CD4-positive, alpha-beta T cell treated with Interleukin-2 at 100 ng/mL for 4 hours (primary cell): Measurements from ENCODE around the gene LGR4.

Experiments
- DNase-seq: peaks from one replicate; pipeline ENCODE4 v3.0.0-alpha.2; 2020; ENCODE audit warnings: low spot score

Gene LGR4

DNA sequence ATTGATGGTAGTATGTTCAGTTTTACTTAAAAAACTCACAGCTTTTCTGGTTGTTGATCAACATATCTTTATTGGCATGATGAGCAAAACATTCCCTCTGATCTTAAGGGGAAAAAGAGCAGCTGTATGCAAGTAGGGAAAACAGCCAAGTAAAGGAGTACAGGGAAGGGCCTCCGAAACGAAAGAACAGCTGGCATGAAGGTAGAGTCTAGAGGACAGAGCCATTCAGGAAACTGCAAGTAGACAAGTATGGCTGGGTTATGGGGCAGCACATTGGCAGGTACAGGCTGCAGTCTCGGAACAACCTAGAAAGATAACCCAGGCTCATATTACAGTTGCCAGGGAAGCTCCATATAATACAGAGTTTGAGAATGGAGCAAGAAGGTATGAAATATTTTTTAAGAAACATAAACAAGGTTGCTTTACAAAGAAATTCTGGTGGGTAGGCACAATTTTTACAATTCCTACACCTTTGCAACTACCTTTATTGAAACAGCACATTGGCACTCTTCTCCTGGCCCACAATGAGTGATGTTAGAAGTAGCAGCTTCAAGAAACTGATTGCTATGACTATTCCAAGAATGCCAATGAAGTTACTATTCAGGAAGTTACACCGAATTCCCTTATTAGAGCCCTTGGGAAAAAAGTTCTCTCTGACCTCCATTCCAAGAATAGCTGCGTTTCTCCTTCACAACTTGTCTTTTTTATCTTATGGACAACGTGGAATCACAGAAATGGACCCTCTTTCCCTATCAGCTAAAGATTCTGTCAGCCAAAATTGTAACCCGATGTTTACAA, 45.2 kb downstream of the LGR4 start:
- DNase-seq, result no peak

DNA sequence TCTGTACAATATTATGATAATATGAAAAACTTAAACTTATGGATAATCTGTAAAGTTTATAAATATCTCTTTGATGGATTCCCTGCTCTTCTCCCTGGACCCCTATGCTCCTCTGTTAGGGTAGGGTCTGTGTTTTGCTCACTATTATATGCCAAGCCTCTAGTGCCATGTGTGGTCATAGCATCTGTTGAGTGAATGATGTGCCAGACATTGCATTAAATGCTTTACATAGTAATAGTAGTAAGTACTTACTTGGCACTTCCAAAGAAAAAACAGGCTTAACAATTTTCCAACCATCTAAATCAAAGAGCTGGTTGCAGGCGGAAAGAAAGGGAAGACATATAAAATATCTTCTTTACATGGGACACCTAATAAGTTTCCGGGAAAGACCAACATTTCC, 46.8 kb downstream of the LGR4 start:
- DNase-seq, result no peak

DNA sequence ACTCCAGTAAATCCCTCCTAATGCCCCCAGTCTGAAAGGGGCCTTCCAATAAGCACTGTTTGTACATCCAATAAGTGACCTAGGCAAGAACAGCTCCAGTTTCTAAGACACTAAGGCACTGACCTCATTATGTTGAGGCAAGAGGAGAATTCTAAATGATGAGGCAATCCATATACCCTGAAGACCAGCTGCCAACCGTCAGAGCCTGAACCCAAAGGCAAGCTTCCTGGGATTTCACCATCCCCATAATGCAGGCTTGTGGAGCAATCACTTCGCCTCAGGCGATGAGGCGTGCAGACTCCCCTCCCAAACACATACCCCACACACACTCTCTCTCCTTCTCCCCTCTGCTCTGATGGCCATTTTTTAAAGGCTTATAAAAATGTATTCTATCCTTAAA, 49.5 kb downstream of the LGR4 start:
- DNase-seq, result no peak

DNA sequence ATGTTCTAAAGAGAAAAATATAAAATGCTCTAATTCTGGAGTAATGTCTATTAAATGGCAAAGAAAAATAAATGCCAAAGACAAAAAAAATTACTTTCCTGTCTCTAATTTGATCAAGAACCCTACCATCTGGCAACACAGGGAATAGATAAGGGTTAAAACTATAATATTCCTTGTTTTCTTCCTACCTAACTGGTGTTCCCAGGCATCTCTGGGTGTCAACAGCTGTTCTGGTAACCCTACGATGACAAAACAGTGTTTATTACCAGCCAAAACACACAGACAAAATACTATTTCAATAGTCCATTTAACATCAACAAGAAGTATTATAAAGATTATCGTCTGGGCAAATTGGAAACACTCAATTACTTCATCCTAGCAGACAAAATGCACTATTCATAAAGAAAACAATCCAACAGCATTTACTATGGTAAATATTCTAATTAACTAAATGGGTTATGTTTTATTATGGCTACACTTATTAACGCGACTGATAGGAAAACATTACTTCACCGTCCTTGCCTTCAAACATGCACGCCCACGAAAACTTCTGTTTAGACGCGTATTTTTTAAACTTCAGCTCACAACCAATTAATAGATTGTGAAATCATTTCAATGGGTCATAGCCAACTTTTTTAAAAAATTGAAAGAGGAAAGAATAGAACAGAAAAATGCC, 50.6 kb downstream of the LGR4 start:
- DNase-seq, result no peak

DNA sequence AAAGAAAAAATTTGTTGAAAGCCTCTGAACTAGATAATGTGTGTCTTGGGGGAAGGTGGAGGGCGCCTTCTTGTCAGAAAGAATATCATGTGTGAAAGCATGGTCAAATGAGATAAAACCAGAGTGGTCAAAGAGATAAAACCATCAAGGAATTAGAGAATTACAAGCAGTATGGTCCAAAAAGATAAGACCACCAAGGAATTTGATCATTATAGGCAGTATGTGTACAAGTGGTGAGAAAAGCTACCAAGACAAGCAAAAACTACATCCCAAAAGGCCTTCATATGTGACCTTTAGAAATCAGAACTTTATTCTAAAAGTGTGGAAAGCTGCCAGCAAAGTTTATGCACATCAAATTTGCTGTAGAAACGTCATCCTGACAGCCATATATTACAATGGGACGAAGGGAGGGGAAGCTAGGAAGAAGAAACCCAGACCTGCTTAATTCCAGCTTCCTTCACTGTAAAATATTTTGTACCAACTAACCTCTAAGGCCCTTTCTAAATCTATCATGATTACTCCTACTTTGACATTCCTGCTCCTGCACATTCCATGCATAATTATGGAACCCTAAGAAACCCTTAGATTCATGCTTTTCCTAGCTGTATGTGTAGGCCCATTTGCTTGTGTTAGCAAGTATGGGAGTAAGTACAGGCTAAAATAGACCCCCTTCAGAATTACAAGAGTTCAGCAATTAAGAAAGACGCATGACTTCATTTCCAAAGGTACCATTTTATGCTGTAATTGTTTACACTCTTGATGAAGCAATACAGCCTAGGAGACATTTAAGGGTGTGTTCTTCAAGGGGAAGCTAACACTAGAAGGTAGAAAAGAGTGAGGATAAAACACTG, 51.6 kb downstream of the LGR4 start:
- DNase-seq, result no peak

DNA sequence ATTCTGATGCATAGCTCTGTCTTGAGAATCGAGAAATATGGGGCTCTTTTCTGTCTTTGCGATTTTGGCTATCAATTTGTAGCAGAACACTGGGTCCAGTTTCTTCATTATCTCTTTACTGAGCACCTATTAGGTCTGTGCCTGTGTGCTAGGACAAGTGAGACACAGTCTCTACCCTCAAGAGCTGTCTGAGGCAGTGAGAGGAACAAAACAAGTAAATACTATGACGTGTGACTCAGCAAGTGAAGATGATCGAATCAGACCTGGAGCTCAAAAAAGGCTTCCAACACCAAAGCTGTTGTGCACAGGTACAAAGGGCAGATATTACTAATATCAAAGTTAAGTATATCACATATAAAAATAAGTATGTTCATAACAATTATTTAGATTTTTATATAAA, 52.4 kb downstream of the LGR4 start:
- DNase-seq, result no peak

DNA sequence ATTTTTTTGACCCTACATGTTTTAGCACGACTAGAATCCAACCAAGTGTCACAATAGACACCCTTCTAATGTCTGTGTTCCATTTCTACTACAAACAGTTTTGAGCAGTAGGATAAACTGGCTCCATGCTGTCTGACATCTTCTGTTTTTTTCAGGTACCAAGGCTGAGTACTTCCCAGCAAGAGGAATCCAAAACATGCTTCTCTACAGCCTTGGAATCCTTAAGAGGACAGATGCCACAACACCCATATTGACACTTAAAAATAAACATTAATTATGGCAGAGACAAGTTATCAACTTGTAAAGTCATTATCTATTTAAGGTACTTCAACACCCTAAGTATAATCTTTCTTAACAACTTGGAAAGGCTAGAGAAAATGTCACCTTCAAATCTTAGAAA, 54.2 kb downstream of the LGR4 start:
- no peak for DNase-seq

DNA sequence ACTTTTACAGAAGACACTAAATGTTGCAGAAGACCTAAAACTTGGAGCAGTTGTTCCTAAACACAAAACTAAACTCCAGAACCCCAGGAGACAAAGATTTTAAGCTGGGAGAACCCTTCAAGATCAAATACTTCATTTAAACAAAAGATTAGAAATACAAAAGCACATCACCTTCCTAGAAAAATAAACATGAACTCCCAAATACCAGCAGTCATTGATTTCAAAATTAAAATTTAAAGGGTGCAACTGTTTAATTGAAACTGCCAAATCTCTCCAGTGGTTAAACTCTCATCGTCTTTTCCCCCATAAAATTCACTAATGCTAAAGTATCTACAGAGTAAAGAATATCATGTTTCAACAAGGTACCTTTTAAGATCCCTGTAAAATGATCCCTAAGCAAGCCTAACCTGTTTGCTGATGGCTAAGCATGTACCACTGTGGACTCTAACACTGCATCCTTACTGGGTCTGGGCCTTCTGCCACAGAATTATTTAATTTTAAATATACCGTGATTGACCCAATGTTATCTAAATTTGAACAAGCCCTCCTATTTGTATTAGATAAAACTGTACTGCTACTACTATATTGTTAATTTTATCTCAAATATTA, 55.9 kb downstream of the LGR4 start:
- no peak for DNase-seq

DNA sequence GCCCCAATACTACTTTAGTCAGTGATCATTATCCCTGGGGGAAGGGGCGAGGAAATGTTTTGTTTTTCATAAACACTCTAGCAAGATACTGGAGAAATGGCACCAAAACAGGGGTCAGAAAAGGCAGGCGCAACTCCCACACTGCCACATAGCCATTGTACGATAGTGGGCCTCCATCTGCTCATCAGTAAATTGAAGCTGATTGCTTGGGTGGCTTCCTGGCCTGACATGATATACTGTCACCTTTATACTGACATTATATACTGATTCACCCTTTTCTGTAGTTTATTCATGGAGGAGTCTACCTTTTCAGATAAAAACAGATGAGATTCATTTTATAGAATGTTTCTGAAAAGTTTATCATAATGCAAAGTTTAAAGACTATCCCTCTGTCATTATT, 57.9 kb downstream of the LGR4 start:
- no peak for DNase-seq

DNA sequence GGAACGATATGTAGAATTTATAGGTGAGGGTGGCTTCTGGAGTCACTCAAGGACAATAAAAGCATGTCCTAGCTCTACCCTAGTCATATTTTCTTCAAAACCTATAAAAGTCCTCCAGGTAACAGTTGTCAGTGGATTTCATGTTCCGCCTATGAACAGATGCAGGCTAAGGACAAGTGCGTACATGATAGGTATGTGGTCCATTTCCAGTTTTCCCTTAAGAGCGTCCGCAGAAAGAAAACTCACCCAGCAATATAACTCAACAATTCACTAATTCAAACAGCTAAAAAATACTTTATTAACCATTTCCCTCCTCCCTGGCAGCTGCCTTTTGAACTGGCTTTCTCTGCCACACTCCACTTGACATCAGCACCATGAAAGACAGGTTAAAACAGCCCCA, 59.4 kb downstream of the LGR4 start:
- DNase-seq, result no peak

DNA sequence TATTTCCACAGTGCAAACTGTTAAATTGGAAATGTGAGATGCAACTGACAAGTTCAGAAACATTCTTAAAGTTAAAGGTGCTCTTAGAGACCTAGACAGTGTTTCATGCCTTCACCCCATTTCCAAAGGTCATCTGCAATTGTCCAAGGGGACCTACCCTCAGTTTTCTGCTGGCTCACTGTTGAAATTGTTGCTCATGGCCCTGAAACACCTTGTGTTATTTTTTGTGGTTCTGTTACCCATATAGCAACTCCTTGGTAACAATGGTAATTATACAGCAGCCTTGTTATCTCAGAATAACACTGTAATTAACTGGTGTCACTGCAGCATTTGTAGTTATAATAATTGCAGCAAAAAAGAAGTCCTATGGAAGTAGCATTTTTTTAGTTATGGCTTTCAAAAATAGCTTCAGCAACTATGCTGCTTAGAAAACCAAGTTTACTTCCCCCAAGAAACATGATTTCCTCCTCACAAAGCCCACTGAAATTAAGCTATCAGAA, 60.3 kb downstream of the LGR4 start:
- no peak for DNase-seq

DNA sequence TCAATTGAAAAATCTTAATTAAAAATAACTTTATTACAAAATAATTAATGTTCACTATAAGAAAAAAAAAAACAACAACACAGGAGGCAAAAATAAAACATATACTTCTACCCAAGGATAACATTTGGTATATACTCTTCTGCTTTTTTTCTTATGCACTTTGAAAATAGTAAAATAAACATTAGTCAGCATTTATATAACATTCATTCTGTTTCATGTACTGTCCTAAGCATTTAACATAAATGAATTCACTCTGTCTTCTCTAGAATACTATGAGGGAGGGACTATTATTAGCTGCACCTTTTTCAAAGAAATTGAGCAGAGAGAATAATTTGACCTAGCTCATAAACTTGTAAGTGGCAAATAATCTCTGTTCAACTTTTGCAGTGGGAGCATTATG, 61.3 kb downstream of the LGR4 start:
- DNase-seq, result no peak

DNA sequence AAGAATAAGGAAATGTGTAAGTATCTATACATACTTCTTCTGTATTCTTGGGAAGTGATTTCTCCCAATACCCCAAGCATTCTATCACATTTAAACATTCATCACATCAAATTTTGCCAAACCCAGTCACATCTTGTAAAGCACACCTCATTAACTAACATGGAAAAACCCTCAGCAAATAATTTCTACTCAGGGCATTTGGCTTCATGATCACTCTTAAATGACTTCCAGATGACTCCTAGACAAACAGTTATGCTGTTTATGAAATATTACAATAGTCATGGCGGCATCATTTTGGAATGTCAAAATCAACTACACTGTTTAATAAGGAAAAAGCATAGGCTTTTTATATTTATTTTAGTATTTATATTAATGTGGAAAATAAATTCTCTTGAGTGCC, 62.3 kb downstream of the LGR4 start:
- no peak for DNase-seq

DNA sequence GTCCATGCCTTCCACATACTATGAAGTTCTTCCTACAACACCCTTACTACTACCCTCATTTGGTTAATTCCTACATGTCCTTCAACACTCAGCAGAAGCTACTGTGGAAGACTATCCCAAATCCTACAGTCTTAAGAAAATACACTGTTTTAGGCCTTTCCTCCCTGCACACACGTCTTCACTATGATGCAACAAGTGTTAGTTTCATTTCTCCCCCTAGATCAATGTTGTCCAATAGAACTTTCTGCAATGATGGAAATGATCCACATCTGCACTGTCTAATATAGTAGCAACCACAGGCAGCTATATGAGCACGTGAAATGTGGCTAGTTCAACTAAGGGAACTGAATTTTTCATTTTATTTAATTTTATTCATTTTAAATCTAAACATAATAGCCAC, 62.8 kb downstream of the LGR4 start:
- DNase-seq, result no peak

DNA sequence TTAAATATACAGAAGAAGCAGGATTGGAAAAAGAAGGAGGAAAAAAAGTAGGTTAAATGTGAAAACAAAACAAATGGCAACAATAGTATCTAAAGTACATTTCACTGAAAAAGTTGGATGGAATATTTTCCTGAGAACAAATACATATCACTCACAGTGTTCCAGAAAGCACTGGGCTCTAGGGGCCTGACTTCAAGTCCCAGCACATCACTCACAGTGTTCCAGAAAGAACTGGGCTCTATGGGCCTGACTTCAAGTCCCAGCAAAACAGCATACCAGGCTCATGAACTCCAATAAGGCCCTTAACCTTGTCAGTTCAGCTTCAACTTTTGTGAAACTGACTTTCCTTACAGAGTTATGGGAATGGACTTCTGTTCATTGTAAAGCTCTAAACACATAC, 63.5 kb downstream of the LGR4 start:
- no peak for DNase-seq

DNA sequence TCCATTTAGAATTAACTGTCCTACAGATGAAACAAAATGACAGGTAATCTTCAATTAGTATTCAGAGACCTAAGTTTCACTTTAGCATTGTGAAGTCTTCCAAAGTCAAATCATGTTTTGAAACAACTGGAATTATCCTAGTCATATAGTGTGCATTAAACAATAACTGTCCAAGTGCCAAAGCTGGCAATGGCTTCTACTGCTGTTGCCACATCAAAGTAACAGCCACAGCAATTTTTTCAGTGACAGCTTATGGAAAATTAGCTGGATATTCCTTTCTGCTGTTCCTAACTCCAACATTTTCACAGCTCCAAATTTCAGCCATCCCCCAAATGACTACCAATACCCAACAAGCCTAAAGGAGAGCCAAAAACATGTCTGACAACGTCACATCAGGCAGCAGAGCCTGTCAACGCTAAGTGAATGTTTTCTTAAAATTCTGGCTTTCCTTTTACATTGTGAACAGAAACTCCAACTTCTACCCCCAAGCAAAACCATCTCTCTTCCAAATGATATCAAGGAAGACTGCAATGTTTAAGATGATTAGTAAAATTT, 64.3 kb downstream of the LGR4 start:
- DNase-seq, result no peak

DNA sequence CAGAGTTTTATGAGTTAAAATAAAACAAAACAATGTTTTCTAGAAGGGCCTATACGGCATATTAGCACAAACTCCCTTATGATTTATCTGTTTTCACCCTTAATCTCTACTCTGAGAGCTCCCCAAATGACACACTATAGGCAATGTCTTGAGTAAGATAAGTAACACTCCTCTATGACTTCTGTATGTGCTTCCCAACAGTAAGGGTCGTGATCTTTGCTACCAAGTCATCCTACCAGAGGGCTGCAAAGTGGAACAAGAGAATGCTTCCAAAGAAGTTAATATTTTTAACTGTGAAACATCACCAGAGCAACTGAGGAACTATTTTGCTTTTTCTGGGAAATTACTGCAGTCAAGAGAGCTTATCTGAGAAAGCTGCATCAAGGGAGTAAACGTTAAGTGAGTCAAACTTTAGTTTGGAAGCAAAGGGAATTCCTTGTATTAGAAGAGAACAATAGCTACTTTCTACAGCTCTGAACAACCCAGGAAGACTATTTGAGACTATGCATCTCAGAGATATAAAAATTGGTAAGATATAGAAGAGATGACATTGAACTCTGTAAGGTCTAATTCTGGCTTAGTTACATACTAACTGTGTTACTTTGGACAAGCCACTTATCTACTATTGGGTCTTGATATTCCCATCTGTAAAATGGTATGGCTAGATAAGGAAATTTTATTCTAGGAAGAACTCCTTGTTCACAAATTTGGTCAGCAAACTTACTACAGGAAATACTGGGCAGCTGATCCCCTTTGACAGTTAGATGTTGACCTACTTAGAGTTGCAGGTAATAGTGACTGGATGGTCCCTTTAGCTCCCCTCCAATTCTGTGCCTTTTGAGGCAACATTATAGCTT, 65.9 kb downstream of the LGR4 start:
- no peak for DNase-seq

DNA sequence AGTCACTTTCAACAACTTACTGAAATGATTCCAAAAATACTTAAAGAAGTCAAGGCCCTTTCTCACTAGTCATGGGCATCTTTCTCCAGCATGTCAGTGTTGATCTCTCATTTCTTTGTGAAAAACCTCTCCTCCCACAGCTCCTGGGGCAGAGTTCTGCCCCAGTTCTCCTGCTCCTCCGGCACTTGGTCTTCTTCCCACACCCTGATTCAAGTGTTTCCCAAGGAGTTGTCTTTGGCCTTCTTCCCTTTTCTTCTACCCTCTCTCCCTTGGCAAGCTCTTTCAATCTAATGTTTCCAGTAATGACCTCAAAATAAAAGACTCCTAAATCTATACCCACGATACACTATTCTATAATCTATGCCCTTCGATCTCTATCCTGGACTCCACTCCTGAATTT, 67.5 kb downstream of the LGR4 start:
- DNase-seq, result no peak

DNA sequence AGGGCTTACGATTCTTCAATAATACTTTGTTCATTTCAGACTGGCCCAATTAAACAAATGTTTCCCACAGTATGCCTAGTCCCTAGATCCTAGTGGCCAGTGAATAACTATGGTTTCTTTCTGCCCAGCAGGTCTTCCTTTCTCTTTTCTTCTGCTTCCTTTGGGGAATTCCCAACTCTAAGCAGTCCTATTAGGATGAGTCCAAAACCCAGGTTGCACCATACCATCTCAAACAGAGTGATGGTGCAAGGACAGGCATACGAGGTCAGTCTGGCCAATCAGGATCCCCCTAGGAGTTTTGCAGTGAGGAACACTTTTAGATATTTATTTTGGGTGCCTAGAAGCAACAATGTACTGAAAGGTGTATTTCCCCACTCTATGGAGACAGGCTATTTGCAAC, 68.2 kb downstream of the LGR4 start:
- DNase-seq, result no peak

DNA sequence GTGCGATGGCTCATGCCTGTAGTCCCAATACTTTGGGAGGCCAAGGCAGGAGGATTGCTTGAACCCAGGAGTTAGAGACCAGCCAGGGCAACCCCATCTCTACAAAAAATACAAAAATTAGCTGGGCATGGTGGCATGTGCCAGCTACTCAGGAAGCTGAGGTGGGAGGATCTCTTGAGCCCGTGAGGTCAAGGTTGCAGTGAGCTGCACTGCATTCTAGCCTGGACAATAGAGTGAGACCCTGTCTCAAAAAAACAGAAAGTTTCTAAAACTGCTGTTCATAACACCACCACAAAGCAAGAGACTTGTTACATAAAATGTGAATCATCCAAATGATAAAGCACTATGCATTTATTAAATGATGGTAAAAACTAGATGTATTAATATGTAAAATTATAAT, 69.4 kb downstream of the LGR4 start:
- DNase-seq, result no peak

DNA sequence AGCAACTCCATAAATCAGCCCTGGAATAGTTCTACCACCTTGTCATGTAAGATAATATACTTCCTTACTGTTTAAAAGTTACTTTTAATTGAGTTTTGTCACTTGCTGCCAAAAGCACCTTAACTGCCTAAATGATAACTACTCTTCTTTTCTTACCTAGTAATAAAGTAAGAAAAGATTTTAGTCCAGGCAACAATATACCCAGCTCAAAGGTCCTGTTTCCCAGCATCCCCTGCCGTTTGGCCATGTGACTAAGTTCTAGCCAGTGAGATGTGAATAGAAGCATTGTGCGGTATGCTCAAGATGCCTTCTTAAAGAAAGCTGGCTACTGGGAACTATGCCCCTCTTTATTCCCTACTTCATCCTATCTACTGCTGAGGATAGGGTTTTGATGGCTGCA, 70.1 kb downstream of the LGR4 start:
- DNase-seq, result no peak
